Measurements from ENCODE around the gene TRMT13. TPM values are rescaled to one million over a fixed set of nuclear protein-coding genes. Genes with fewer than 3 reads are reported as not detected.

TRMT13 gene
- total and polyA plus RNA-seq, 4 donors: 7.6 to 45.1 (median 12.3) TPM

DNA sequence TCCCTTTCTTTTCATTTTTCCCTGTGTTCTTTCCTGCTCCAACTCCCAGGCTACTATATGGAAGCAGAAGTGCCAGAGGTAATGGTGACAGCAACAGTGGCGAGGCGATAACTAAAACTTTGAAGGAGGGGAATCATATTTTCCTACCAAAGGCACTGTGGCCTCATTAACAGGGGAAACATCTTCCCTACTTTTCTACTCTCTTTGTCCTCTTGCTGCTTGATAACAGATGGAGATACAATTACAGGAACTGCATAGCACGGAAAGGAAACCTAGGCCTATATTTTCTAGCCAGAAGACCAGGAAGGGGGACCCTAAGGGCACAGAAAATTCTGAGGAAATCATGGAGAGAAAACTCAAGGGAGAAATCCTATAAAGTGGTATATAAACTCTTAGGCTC lies 42.5 kb upstream of the TRMT13 start:
- no peaks in the 10 kb centered on the region for H3K27me3 ChIP-seq (ENCODE audit: control insufficient read depth in 3 of 3, insufficient read depth in 3 of 3, low read length in 2 of 3)
- H3K4me1 ChIP-seq (ENCODE audit: control insufficient read depth in 5 of 5, insufficient read depth in 5 of 5, low read length in 5 of 5): no peaks in the 10 kb centered on the region
- no peak overlapping the region for H3K9ac ChIP-seq (ENCODE audit: insufficient read depth in 1 of 2, low read length in 2 of 2)
- no peak overlapping the region for H3K27ac ChIP-seq (ENCODE audit: low read depth in 1 of 2, low read length in 1 of 2)
- TF ChIP-seq, protein P1, sequence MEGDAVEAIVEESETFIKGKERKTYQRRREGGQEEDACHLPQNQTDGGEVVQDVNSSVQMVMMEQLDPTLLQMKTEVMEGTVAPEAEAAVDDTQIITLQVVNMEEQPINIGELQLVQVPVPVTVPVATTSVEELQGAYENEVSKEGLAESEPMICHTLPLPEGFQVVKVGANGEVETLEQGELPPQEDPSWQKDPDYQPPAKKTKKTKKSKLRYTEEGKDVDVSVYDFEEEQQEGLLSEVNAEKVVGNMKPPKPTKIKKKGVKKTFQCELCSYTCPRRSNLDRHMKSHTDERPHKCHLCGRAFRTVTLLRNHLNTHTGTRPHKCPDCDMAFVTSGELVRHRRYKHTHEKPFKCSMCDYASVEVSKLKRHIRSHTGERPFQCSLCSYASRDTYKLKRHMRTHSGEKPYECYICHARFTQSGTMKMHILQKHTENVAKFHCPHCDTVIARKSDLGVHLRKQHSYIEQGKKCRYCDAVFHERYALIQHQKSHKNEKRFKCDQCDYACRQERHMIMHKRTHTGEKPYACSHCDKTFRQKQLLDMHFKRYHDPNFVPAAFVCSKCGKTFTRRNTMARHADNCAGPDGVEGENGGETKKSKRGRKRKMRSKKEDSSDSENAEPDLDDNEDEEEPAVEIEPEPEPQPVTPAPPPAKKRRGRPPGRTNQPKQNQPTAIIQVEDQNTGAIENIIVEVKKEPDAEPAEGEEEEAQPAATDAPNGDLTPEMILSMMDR (IDR thresholded peaks at IDR 0.05; ENCODE audit: control extremely low read depth, extremely low read depth): no peak
- H3K9me3 ChIP-seq (ENCODE audit: control insufficient read depth in 4 of 4, insufficient read depth in 3 of 4, low read length in 3 of 4): no peaks in the 10 kb centered on the region
- no peak overlapping the region for H3K4me3 ChIP-seq
- 84 to 95% methylated on average over 3 of the region's 3 CpGs for WGBS, 2 donors
- ATAC-seq (ENCODE audit: insufficient read depth, low FRiP score): no peak
- no peak for DNase-seq
- H3K36me3 ChIP-seq (ENCODE audit: control insufficient read depth in 4 of 4, insufficient read depth in 4 of 4, low read length in 4 of 4): peaks cover 0 to 9% (median 3%) of the 10 kb centered on the region in 4 donors

DNA sequence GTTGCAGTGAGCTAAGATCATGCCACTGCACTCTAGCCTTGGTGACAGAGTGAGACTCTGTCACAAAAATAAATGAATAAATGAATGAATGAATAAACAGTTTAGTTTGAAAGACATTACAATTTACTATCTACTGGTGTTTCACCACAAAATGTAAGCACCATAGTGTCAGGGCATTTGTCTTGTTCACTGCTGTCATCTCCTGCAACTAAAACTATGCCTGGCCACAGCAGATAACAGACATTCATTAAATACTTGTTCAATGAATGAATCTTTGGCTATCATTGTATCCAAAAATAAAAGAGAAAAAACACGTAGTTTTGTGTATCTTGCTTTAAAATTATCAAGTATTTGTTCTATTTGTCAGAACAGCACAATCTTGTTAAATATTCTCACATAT lies 32.8 kb upstream of the TRMT13 start:
- TF ChIP-seq, protein P1 (IDR thresholded peaks at IDR 0.05; ENCODE audit: control extremely low read depth, extremely low read depth): no peak

DNA sequence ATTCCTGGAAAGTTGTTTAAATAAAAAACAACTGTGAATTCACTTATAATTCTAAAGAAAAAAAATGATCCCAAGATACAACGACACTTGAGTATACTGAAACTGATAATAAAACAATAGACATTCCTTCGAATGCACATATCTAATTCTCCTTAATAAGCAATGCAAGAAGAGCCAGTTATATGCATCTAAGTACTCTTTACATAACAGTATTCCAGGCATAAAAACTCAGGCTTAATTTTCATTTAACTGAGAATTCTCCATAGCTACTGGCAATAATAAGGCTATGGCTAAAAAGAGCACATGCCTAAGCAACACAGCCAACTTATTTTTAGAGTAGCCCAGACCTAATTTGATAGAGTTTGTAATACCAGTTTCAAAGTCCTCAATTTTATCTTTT lies 31.4 kb upstream of the TRMT13 start:
- 90 to 97% methylated on average over 2 of the region's 2 CpGs for WGBS, 2 donors
- TF ChIP-seq, protein P1 (IDR thresholded peaks at IDR 0.05; ENCODE audit: control extremely low read depth, extremely low read depth): no peak
- Histone ChIP-seq H3K9me3 (ENCODE audit: control insufficient read depth in 4 of 4, insufficient read depth in 3 of 4, low read length in 3 of 4) (no peaks in the 10 kb centered on the region), H3K9ac (ENCODE audit: insufficient read depth in 1 of 2, low read length in 2 of 2) (no peak overlapping the region), H3K27me3 (ENCODE audit: control insufficient read depth in 3 of 3, insufficient read depth in 3 of 3, low read length in 2 of 3) (no peaks in the 10 kb centered on the region), H3K36me3 (ENCODE audit: control insufficient read depth in 4 of 4, insufficient read depth in 4 of 4, low read length in 4 of 4) (peaks cover 4 to 13% (median 6%) of the 10 kb centered on the region in 4 donors), H3K4me3 (no peak overlapping the region), H3K27ac (ENCODE audit: low read depth in 1 of 2, low read length in 1 of 2) (no peak overlapping the region), H3K4me1 (ENCODE audit: control insufficient read depth in 5 of 5, insufficient read depth in 5 of 5, low read length in 5 of 5) (no peaks in the 10 kb centered on the region)
- DNase-seq (no peak), ATAC-seq (ENCODE audit: insufficient read depth, low FRiP score) (no peak)

More for the DNA sequence above, 32.8 kb upstream of the TRMT13 start:
- no peaks in the 10 kb centered on the region for H3K9me3 ChIP-seq (ENCODE audit: control insufficient read depth in 4 of 4, insufficient read depth in 3 of 4, low read length in 3 of 4)
- no peak overlapping the region for H3K9ac ChIP-seq (ENCODE audit: insufficient read depth in 1 of 2, low read length in 2 of 2)
- H3K27ac ChIP-seq (ENCODE audit: low read depth in 1 of 2, low read length in 1 of 2): no peak overlapping the region
- no peak for ATAC-seq (ENCODE audit: insufficient read depth, low FRiP score)
- H3K4me1 ChIP-seq (ENCODE audit: control insufficient read depth in 5 of 5, insufficient read depth in 5 of 5, low read length in 5 of 5): no peaks in the 10 kb centered on the region
- WGBS, 2 donors: 73 to 81% methylated on average over 1 of the region's 1 CpG
- H3K27me3 ChIP-seq (ENCODE audit: control insufficient read depth in 3 of 3, insufficient read depth in 3 of 3, low read length in 2 of 3): no peaks in the 10 kb centered on the region
- peaks cover 0 to 9% (median 4%) of the 10 kb centered on the region in 4 donors for H3K36me3 ChIP-seq (ENCODE audit: control insufficient read depth in 4 of 4, insufficient read depth in 4 of 4, low read length in 4 of 4)
- no peak for DNase-seq
- no peak overlapping the region for H3K4me3 ChIP-seq

DNA sequence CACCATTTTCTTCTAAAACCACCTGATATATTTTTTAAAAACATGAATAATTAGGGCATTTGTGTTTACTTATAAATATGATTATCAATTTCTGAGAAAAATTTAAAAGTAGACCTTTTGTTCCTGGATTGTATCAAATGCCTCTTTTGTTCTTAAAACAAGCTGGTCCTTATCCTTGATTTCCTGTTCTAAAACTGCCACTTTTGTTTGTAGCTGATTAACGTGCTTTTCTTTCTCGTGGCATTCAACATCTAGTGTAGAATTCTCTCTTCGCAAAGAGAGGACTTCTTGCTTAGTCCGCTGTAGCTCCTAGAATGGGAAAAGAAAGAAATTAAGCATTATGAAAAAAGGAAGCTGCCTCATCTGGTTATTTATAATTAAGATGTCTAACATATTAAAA lies 25.3 kb upstream of the TRMT13 start:
- TF ChIP-seq, protein P1 (IDR thresholded peaks at IDR 0.05; ENCODE audit: control extremely low read depth, extremely low read depth): no peak
- ATAC-seq (ENCODE audit: insufficient read depth, low FRiP score) (no peak), DNase-seq (no peak)
- WGBS, 2 donors: 93 to 94% methylated on average over 4 of the region's 4 CpGs
- Histone ChIP-seq H3K9me3 (ENCODE audit: control insufficient read depth in 4 of 4, insufficient read depth in 3 of 4, low read length in 3 of 4) (no peaks in the 10 kb centered on the region), H3K4me1 (ENCODE audit: control insufficient read depth in 5 of 5, insufficient read depth in 5 of 5, low read length in 5 of 5) (no peaks in the 10 kb centered on the region), H3K27ac (ENCODE audit: low read depth in 1 of 2, low read length in 1 of 2) (no peak overlapping the region), H3K36me3 (ENCODE audit: control insufficient read depth in 4 of 4, insufficient read depth in 4 of 4, low read length in 4 of 4) (peaks cover 3 to 13% (median 5%) of the 10 kb centered on the region in 4 donors), H3K27me3 (ENCODE audit: control insufficient read depth in 3 of 3, insufficient read depth in 3 of 3, low read length in 2 of 3) (no peaks in the 10 kb centered on the region), H3K4me3 (no peak overlapping the region), H3K9ac (ENCODE audit: insufficient read depth in 1 of 2, low read length in 2 of 2) (no peak overlapping the region)
